Cardiac fibroblast (primary cell): Measurements from ENCODE around the gene ZNF76.

Experiments used
- DNase-seq, 2 donors: peaks; one replicate each; pipeline versions ENCODE4 v3.0.0 to v3.0.0-alpha.2; 2010; ENCODE audit warnings: low read depth in 2 of 2
- H3K4me3 ChIP-seq, 2 donors: replicated peaks in 1 of 2; 1 replicate in 1 of 2; 2 replicates in 1 of 2; pipeline ENCODE4 v1.5.1; 2011; ENCODE audit warnings: low read depth in 2 of 2, low read length in 2 of 2, mild to moderate bottlenecking in 2 of 2, moderate library complexity in 1 of 2
- CTCF ChIP-seq: IDR thresholded peaks from one replicate; pipeline ENCODE4 v1.5.1; 2011; ENCODE audit warnings: low read depth, mild to moderate bottlenecking, low read length, inconsistent platforms

Gene ZNF76

GRCh38 chr6:35275744-35276260 is 16.3 kb downstream of the ZNF76 start:
- H3K4me3 ChIP-seq = no peak overlapping the region
- no peak for TF ChIP-seq CTCF
- no peak for DNase-seq

GRCh38 chr6:35278708-35279107 is 19.2 kb downstream of the ZNF76 start:
- no peak for TF ChIP-seq CTCF
- H3K4me3 ChIP-seq = no peak overlapping the region
- DNase-seq = no peak

GRCh38 chr6:35280903-35281302 is 21.4 kb downstream of the ZNF76 start:
- no peak for DNase-seq
- TF ChIP-seq CTCF = no peak
- no peak overlapping the region for H3K4me3 ChIP-seq

- no peak for DNase-seq
- H3K4me3 ChIP-seq = no peak overlapping the region
- TF ChIP-seq CTCF = no peak
Measured at GRCh38 chr6:35282472-35282871, 22.9 kb downstream of the ZNF76 start.

GRCh38 chr6:35283361-35283760 is 23.8 kb downstream of the ZNF76 start:
- TF ChIP-seq CTCF = no peak
- no peak for DNase-seq
- H3K4me3 ChIP-seq = no peak overlapping the region

- no peak overlapping the region for H3K4me3 ChIP-seq
- no peak for TF ChIP-seq CTCF
- no peak for DNase-seq
Measured at GRCh38 chr6:35287671-35288396, 28.3 kb downstream of the ZNF76 start.

- H3K4me3 ChIP-seq = no peak overlapping the region
- DNase-seq = no peak
- no peak for TF ChIP-seq CTCF
Measured at GRCh38 chr6:35288834-35289233, 29.3 kb downstream of the ZNF76 start.
